HG03442 (cell line): Measurements from ENCODE around the gene MAB21L3.

ENCODE experiments used
- ATAC-seq: cut with Tn5 transposase; IDR thresholded peaks from one replicate; pipeline ENCODE4 v1.9.1; 2021; ENCODE audit warnings: mild to moderate bottlenecking, moderate library complexity; ENCODE audit not compliant: unreplicated experiment

MAB21L3 gene

GRCh38 chr1:116107371-116107770 is 3.8 kb upstream of the MAB21L3 start:
- no peak for ATAC-seq

- no peak for ATAC-seq
Observed at GRCh38 chr1:116111524-116112021, 374 bp downstream of the MAB21L3 start.

- ATAC-seq: no peak
Observed at GRCh38 chr1:116112388-116113140, 1.4 kb downstream of the MAB21L3 start.

GRCh38 chr1:116113615-116114014 is 2.4 kb downstream of the MAB21L3 start:
- no peak for ATAC-seq

- no peak for ATAC-seq
Observed at GRCh38 chr1:116115476-116116439, 4.6 kb downstream of the MAB21L3 start.

GRCh38 chr1:116118471-116118870 is 7.3 kb downstream of the MAB21L3 start:
- ATAC-seq: no peak

GRCh38 chr1:116119876-116120275 is 8.7 kb downstream of the MAB21L3 start:
- no peak for ATAC-seq

GRCh38 chr1:116122955-116123757 is 12.0 kb downstream of the MAB21L3 start:
- no peak for ATAC-seq

GRCh38 chr1:116123837-116124533 is 12.8 kb downstream of the MAB21L3 start:
- no peak for ATAC-seq

GRCh38 chr1:116125758-116126157 is 14.6 kb downstream of the MAB21L3 start:
- ATAC-seq: no peak

- ATAC-seq: no peak
Observed at GRCh38 chr1:116126281-116126680, 15.1 kb downstream of the MAB21L3 start.

- ATAC-seq: no peak
Observed at GRCh38 chr1:116127123-116127847, 16.1 kb downstream of the MAB21L3 start.

GRCh38 chr1:116127848-116128540 is 16.8 kb downstream of the MAB21L3 start:
- no peak for ATAC-seq

- no peak for ATAC-seq
Observed at GRCh38 chr1:116128664-116129063, 17.5 kb downstream of the MAB21L3 start.

- no peak for ATAC-seq
Observed at GRCh38 chr1:116129537-116129936, 18.3 kb downstream of the MAB21L3 start.

GRCh38 chr1:116130356-116130755 is 19.2 kb downstream of the MAB21L3 start:
- no peak for ATAC-seq

- no peak for ATAC-seq
Observed at GRCh38 chr1:116131170-116131569, 20.0 kb downstream of the MAB21L3 start.

- no peak for ATAC-seq
Observed at GRCh38 chr1:116131866-116132605, 20.8 kb downstream of the MAB21L3 start.
